Stimulated activated naive CD4-positive, alpha-beta T cell treated with Interleukin-2 at 50 U/mL for 16 hours (primary cell): Measurements from ENCODE around the gene MYO10.
"Not testable (repeated sequence)": the region's sequence is repeated elsewhere in the genome, so short reads cannot be mapped to it uniquely, and the experiment has no call there.

Source experiments
- DNase-seq: peaks from one replicate; lab custom pipeline; 2025; lab: John Stamatoyannopoulos, UW

MYO10 gene

DNA sequence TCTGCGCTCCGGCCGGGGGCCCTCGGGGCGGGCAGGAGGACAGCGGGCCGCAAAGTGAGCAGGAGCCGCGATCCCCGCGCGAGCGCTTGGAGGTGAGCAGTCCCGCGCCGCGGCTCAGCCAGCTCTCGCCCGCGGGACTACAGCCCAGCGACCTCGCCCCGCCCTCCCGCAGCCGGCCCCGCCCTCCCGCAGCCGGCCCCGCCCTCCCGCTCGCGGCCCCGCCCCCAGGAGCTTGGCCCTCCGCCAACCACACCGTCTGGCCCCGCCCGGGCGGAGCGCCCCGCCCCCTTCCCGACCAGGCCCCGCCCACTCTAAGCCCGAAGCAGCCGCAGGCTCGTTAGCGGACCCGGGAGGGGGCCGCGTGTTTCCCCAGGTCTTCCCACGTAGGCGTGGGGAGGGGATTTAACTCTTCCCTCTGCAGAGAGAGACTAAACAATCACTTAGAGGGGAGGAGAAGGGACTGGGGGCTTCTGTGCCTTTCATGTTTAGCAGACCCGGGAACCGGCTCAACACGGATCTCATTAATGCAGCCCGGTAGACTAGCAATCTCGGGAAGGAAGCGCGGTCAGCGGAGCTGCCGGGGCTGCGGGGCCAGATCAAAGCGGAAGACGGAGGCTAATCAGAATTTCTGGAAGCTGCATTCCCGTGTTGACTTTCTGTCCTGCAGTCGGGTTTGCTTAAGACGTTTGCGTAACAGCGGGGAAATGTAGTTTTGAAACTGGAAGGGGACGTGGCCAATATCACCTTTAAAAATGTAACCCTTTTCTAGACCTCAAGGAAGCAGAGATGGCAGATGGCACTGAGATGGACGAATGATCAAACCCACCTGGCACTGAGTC lies at the start of gene MYO10:
Gene MYO10, minus strand, starts transcription at position 139 of the 839 bp plus-strand sequence. CDS start 480 bp downstream, outside the sequence.
- DNase-seq, result no peak

DNA sequence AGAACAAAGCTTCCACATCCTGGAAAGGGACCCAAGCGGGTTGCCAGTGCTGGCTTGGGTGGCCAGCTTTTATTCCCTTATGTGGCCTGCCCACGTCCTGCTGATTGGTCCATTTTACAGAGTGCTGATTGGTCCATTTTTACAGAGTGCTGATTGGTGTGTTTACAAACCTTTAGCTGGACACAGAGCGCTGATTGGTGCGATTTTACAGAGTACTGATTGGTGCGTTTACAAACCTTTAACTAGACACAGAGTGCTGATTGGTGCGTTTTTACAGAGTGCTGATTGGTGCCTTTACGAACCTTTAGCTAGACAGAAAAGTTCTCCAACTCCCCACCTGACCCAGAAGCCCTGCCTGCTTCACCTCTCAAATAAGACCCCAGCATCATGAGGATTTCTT lies 49.2 kb upstream of the MYO10 start:
- not testable (repeated sequence) for DNase-seq

DNA sequence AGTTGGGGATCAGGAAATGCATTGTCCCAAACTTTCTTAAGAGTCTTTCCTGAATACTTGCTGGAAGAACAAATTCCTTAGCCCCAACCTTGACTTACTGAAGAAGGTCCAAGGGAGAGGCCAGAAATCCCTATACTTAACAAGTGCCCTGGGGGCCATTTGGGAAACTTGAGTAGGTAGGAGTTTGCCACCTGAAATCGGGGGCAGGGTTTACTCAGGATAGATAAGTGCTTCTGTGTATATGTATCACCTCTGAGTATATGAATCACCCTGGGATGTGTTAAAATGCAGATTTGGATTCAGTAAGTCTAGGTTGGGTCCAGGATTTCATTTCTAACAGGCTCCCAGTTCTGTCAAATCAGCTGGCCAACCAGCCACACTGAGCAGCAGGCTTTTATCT lies 47.9 kb upstream of the MYO10 start:
- DNase-seq, result no peak

DNA sequence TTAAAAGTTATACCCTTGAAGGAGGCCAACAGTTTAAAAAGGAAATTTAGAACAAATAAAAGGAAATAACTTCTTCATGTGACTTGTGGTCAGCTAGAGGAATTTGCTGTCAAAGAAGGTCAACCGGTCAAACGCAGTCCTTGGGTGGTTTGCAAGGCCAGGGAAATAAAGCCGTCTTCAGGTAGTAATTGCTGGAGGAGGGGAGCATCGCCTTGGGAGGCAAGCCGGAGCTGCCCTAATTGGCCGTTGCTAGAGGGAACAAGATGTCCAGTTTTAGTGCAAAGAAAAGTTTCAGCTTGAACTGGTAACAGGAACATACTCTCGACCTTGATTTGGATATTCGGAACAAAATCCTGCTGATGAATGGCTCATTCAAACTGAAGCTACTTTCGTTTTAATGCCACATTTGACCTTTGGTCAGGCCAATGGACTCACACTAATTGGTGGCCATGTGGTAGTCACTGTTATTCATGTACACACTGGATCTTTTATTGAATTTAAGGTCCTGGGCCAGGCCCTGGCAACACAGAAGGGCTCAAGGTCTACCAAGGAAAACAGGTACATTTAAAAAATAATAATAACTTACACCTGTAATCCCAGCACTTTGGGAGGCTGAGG lies 47.0 kb upstream of the MYO10 start:
- DNase-seq, result no peak

DNA sequence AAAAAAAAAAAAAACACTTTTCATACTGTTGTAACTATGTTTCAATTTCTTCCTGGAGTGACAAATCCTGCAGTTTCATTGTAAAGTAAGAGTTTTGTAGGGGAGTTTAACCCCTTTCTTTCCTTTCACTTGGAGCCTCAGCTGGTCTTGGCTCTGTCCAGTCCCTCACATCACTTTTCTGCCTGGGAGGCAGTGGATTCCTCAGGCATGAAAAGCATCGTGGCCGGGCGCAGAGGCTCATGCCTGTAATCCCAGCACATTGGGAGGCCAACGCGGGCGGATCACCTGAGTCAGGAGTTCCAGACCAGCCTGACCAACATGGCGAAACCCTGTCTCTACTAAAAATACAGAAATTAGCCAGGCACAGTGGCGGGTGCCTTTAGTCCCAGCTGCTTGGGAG lies 45.6 kb upstream of the MYO10 start:
- DNase-seq, result no peak

DNA sequence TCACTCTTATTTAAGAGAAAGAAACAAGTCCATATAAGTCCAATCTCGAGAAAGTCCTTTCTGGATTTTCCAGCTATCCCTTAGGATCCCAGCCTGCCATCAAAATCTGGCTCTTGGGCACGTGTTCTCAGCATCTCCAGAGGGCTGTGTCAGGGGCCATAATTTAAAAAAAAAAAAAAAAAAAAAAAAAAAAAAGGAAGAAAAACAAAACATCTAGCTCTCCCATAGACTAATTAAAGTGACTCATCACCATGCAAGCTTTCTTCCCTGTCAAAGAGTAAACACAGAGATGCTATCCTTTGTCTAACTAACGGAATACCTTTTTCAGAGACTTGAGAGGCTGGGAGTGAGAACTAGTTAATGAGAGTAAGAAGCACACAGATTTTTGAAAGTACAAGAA lies 44.9 kb upstream of the MYO10 start:
- no peak for DNase-seq

DNA sequence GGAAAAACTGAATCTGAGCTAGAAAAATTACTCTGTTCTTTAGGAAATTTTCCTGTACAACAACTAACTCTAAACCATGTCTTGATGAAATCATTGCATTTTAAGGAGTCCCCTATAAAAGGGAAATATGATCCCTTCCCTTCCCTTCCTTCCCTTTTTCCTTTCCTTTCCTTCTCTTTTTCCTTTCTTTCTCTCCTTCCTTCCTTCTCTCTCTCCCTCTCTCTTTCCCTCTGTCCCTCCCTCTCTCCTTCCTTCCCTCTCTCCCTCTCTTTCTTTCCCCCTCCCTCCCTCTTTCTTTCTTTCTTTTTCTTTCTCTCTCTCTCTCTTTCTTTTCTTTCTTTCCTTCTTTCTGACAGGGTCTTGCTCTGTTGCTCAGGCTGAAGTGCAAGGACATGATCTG lies 42.2 kb upstream of the MYO10 start:
- no peak for DNase-seq

DNA sequence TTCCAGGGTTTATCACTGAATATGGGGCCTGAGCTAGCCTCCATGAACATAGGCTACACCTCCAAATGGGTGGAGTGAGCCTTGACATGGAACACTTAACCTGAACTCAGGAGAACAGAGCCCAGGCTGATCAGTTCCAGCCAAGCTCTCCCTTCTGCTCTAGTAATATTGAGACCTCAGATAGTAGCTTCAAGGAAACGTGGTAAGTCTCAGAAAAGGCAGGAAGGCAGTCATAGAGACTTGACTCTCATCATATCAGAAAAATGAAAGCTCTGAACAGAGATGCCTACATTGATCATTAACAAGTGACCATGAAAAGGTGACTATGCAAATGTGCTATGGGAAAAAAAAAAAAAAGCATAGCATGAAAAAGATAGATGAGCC lies 40.5 kb upstream of the MYO10 start:
- DNase-seq, result no peak

DNA sequence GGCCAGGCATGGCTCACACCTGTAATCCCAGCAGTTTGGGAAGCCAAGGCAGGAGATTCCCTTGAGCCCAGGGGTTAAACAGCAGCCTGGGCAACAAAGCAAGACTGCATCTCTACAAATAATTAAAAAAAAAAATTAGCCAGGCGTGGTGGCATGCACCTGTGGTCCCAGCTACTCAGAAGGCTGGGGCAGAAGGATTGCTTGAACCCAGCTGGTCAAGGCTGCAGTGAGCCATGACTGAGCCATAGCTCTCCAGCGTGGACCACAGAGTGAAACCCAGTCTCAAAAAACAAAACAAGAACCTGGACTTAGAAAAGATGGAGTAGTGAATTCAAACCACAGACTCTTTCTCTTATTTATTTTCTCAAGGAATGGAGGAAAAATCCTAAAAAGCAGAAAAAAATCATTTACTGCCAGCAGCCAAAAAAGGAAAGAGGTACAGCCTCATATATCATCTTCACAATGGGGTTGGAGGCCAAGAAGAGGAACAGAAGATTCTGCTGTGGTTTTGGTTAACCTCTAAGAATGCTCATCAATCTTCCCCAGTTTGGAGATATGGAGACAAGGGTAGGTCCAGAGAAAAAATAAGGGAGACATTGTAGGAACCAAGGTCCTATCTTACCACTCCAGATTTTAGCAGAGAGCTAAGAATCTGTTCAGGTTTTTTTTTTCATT lies 40.0 kb upstream of the MYO10 start:
- no peak for DNase-seq

DNA sequence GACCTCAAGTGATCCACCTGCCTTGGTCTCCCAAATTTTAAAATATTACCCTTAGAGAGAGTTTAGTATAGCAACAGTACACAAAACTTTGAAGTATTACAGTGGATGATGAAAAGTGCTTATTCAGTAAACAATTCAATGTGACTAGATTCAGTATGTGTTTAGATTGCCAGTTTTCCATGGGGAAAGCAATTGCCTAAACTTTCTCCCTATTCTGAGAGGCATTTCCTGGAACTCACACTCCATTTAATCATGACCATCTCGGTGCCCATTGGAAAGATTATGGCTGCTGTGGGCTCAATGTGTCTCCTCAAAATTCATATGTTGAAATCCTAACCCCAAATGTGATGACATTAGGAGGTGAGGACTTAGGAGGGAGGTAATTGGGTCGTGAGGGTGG lies 38.9 kb upstream of the MYO10 start:
- no peak for DNase-seq

DNA sequence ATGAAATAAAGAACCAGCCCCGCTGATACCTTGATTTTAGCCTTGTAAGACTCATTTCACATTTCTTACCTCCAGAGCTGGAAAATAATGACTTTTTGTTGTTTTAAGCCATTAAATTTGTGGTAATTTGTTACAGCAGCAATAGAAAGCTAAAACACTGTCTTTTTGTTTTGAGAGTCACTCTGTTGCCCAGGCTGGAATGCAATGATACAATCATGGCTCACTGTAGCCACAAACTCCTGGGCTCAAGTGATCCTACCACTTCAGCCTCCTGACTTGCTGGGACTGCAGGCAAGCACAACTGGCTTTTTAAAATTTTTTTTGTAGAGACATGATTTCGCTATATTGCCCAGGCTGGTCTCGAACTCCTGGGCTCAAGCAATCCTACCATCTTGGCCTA lies 34.7 kb upstream of the MYO10 start:
- DNase-seq, result no peak

DNA sequence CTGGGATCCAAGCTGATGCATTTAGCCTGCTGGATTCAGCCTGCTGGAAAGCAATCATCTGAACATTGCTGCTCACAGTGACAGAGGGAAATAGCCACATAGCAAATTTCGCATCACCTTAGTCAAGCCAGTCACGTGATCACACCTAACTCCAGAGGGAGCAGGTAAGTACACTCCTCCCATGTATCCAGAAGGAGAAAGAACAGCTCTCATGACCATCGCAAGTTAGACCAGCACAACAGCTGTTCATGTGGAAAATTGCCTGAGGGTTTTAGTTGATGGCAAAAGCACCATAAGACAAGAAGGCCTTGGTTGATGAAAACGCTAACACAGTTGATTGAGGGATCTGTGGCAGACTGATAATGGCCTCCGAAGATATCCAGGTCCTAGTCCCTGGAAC lies 34.2 kb upstream of the MYO10 start:
- no peak for DNase-seq

DNA sequence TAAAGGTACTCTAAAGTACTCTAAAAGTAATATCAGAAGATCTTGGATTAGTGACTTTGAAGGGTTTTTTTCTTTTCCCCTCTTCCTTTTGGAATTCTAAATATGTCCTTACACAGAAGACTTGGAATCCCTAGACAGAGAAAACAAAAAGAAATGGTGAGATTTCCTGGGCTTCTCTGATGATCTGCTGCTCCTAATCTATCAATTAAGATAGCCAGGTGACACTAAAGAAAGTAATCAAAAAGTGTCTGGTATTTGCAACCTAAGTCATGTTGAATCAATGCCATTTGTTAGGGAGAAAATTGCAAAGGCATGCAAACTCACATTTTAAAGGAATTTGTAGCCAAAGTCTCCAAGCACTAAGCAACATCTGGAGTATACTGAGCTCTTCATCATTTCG lies 29.5 kb upstream of the MYO10 start:
- DNase-seq, result no peak

DNA sequence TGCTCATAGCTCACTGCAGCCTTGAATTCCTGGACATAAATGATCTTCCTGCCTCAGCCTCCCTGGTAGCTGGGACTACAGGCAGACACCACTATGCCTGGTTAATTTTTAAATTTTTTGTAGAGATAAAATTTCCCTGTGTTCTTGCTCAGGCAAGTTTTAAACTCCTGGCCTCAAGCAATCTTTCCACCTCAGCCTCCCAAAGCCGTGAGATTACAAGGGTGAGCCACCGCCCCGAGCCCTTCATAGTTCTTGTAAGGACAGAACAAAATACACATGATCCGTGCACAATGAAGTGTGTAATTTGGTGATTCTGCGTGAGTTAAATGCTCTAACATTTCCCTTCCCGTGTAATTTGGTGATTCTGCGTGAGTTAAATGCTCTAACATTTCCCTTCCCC lies 27.7 kb upstream of the MYO10 start:
- DNase-seq, result no peak

DNA sequence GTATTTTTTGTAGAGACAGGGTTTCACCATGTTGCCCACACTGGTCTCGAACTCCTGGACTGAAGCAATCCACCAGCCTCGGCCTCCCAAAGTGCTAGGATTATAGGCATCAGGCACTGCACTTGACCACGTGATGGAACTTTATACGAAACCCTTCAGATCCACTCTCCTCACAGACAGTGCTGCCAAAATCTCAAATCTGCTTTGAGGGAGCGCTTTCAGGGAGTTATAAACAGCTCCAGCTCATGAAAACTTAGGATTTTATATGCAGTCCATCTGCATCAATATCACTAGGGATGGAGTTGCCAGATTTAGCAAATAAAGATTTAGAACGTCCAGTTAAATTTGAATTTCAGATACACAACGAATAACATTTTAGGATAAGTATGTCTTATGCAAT lies 25.0 kb upstream of the MYO10 start:
- no peak for DNase-seq

DNA sequence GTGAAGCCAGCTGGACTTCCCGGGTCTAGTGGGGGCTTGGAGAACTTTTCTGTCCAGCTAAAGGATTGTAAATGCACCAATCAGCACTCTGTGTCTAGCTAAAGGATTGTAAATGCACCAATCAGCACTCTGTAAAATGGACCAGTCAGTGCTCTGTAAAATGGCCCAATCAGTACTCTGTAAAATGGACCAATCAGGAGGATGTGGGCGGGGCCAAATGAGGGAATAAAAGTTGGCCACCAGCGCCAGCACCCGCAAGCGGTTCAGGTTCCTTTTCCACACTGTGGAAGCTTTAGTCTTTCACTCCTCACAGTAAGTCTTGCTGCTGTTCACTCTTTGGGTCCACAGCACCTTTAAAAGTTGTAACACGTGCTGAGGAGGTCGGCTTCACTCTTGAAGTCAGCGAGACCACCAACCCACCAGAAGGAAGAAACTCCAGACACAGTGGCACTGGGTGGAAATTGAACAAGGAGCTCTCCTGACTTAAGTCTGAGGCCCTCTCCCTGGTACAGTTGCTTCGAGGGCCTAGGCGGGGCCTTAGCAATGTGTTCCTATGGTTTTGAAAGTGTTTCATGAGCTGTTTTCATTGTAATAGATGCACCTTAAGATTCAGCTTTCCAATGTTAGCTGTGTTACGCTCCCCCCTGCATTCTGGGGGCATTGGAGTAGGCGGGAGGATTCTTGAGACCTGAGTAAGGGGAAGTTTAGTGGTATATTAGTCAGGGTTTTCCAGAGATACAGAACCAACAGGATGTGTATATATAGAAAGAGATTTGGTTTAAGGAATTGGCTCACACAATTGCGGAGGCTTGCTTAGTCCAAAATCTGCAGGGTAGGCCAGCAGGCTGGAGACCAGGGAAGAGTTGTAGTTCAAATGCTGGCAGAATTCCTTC lies 21.5 kb upstream of the MYO10 start:
- DNase-seq, result no peak

DNA sequence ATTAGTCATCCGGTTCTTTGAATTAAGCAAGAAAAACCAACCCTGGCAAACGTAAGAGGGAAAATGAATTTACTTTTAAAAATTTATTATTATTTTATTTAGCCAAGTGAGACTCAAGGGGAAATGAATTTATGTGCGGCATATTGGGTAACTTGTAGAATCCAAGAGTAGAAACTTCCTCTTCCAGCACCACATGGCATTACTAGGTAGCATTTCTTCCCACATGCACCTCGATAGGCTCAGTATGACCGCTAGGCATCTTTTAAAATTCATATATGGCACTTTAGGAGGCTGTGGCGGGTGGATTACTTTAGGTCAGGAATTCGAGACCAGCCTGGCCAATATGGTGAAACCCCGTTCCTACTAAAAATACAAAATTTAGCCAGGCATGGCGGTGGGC lies 17.6 kb upstream of the MYO10 start:
- no peak for DNase-seq

DNA sequence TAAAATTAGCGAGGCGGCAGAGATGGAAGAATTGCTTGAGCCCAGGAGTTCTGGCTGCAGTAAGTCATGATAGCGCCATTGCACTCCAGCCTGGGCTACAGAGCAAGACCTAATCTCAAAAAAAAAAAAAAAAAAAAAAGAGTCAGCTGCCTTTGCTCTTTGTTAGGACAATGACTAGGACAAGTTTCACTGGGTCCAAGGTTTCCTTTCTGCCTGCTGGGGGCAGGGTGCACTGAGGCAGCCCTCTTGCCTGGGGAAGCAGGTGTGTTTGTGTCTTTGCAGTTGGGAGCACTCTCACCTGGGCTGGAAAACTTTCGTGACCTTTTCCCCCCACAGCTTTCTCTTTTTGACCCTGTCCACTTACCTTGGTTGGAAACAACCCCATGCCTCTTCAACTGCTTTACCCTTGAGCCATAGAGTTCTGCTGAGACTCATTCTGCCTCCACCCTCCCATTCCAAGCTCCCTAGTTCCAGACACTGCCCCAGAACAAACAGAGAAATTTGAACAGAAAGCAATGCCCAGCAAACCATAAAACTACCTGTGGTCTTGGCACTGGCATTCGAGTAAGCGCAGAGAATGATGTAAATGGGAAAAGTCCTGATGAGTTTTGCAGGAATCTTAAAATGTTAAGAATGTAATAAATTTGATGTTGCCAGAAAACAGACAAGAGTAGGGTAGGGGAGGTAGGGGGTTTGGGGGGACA lies 17.0 kb upstream of the MYO10 start:
- DNase-seq, result no peak

DNA sequence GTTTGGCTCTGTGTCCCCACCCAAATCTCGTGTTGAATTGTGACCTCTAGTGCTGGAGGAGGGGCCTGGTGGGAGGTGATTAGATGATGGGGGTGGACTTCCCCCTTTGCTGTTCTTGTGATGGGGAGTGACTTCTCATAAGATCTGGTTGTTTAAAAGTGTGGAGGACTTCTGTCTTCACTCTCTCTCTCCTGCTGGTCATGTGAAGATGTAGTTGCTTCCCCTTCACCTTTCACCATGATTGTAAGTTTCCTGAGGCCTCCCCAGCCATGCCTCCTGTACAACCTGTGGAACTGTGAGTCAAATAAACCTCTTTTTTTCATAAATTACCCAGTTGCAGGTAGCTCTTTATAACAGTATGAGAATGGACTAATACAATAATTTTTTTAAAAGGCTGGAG lies 10.6 kb upstream of the MYO10 start:
- no peak for DNase-seq

DNA sequence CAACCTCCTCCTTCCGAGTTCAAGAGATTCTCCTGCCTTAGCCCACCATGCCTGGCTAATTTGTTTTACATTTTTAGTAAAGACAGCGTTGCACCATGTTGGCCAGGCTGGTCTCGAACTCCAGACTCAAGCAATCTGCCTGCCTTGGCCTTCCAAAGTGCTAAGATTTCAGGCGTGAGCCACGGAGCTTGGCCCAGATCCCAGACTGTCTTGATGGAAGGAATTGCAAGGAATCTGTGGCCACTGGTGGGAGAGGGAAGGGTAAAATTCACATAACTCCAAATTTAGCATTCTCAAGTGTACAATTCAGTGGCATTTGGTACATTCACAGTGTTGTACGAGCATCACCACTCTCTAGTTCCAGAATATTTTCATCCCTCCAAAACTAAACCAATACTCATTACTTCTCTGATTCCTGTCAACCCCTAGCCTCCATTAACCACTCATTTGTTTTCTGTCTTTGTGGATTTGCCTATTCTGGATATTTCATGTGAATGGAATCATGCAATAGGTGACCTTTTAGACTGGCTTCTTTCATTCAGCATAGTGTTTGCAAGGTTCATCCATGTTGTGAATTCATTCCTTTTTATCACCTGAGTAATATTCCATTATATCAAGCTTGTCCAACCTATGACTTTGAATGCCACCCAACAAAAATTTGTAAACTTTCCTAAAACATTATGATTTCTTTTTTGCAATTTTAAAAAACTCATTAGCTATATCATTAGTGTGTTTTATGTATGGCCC lies 8.9 kb upstream of the MYO10 start:
- no peak for DNase-seq
